Measurements from ENCODE around the gene CKS2.

CKS2 gene

GRCh38 chr9:89358376-89358916 lies 47.5 kb downstream of the CKS2 start:
- DNase-seq: no peak
- TF ChIP-seq CTCF (IDR thresholded peaks at IDR 0.05): no peak
- Mint-ChIP-seq H3K27ac (no peak overlapping the region), H3K36me3 (ENCODE audit: low read depth) (peaks cover 70% of the 10 kb centered on the region), H3K4me3 (no peak overlapping the region), H3K9me3 (no peaks in the 10 kb centered on the region), H3K4me1 (no peaks in the 10 kb centered on the region), H3K27me3 (ENCODE audit: low read depth, poor library complexity) (no peaks in the 10 kb centered on the region)

- Mint-ChIP-seq H3K36me3 (ENCODE audit: low read depth) (peaks cover 65% of the 10 kb centered on the region), H3K27ac (peak overlapping the region; percentile 92)
Measured at GRCh38 chr9:89358985-89359384, 48.0 kb downstream of the CKS2 start.

GRCh38 chr9:89359751-89360261 lies 48.8 kb downstream of the CKS2 start:
- H3K9me3 Mint-ChIP-seq: no peaks in the 10 kb centered on the region
- no peak overlapping the region for H3K4me3 Mint-ChIP-seq
- peaks cover 57% of the 10 kb centered on the region for H3K36me3 Mint-ChIP-seq (ENCODE audit: low read depth)
- DNase-seq: no peak
- H3K27ac Mint-ChIP-seq: no peak overlapping the region
- H3K27me3 Mint-ChIP-seq (ENCODE audit: low read depth, poor library complexity): no peaks in the 10 kb centered on the region
- TF ChIP-seq CTCF (IDR thresholded peaks at IDR 0.05): no peak
- H3K4me1 Mint-ChIP-seq: peaks cover 8% of the 10 kb centered on the region

More at GRCh38 chr9:89358985-89359384, 48.0 kb downstream of the CKS2 start:
- TF ChIP-seq CTCF (IDR thresholded peaks at IDR 0.05): no peak
- Mint-ChIP-seq H3K27me3 (ENCODE audit: low read depth, poor library complexity) (no peaks in the 10 kb centered on the region), H3K4me1 (peaks cover under 1% of the 10 kb centered on the region), H3K9me3 (no peaks in the 10 kb centered on the region), H3K4me3 (no peak overlapping the region)
- DNase-seq: no peak

GRCh38 chr9:89360465-89360864 lies 49.5 kb downstream of the CKS2 start:
- Mint-ChIP-seq H3K9me3 (no peaks in the 10 kb centered on the region), H3K4me1 (peaks cover 8% of the 10 kb centered on the region), H3K27ac (no peak overlapping the region), H3K36me3 (ENCODE audit: low read depth) (peaks cover 50% of the 10 kb centered on the region), H3K4me3 (no peak overlapping the region), H3K27me3 (ENCODE audit: low read depth, poor library complexity) (no peaks in the 10 kb centered on the region)
- TF ChIP-seq CTCF (IDR thresholded peaks at IDR 0.05): no peak
- DNase-seq: no peak

- peaks cover 8% of the 10 kb centered on the region for H3K4me1 Mint-ChIP-seq
- TF ChIP-seq CTCF (IDR thresholded peaks at IDR 0.05): no peak
- peaks cover 45% of the 10 kb centered on the region for H3K36me3 Mint-ChIP-seq (ENCODE audit: low read depth)
- DNase-seq: no peak
- H3K9me3 Mint-ChIP-seq: no peaks in the 10 kb centered on the region
- no peaks in the 10 kb centered on the region for H3K27me3 Mint-ChIP-seq (ENCODE audit: low read depth, poor library complexity)
- H3K27ac Mint-ChIP-seq: no peak overlapping the region
- no peak overlapping the region for H3K4me3 Mint-ChIP-seq
Measured at GRCh38 chr9:89361031-89361430, 50.0 kb downstream of the CKS2 start.
